Ramos (cell line): Measurements from ENCODE around the gene SIK2.

Source experiments
- in situ Hi-C: fragments of 300-500 bp; cut with MboI; formaldehyde crosslinking; loops from one replicate; pipeline ENCODE4 v1.14.3; 2022; ENCODE audit warnings: low sequenced_read_pairs; ENCODE audit not compliant: unreplicated experiment

SIK2 gene

DNA sequence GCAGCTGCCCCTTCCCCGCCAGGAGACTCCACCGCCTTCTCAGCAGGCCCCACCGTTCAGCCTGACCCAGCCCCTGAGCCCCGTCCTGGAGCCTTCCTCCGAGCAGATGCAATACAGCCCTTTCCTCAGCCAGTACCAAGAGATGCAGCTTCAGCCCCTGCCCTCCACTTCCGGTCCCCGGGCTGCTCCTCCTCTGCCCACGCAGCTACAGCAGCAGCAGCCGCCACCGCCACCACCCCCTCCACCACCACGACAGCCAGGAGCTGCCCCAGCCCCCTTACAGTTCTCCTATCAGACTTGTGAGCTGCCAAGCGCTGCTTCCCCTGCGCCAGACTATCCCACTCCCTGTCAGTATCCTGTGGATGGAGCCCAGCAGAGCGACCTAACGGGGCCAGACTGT is 121.3 kb downstream of the SIK2 start:
- in situ Hi-C loops = no loop called here

DNA sequence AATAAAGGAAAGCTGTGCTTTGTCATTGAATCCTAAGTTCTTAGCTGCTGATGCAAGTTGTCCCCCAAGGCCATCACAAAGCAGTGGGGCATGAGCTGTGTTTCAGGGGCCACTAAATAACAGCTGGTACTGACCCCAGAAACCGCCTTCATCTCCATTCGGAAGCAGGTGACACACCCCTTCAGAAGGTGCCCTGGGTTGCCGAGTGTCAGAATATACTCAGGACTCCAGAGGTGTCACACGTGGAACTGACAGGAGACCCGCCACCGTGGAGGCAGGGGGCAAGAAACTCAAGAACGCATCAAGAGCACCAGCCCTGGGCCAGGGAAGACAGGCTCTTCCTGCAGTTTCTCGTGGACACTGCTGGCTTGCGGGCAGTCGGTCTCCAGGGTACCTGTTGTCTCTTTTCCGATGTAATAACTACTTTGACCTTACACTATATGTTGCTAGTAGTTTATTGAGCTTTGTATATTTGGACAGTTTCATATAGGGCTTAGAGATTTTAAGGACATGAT is 122.4 kb downstream of the SIK2 start:
- in situ Hi-C loops = no loop called here

GRCh38 chr11:111725621-111726020 is 123.4 kb downstream of the SIK2 start:
- in situ Hi-C loops = no loop called here

- in situ Hi-C loops = no loop called here
Observed at GRCh38 chr11:111726301-111726713, 124.1 kb downstream of the SIK2 start.

GRCh38 chr11:111727431-111727830 is 125.2 kb downstream of the SIK2 start:
- in situ Hi-C loops = no loop called here

- in situ Hi-C loops = no loop called here
Observed at GRCh38 chr11:111729071-111729830, 127.0 kb downstream of the SIK2 start.

- in situ Hi-C loops = no loop called here
Observed at GRCh38 chr11:111729831-111730311, 127.6 kb downstream of the SIK2 start.

DNA sequence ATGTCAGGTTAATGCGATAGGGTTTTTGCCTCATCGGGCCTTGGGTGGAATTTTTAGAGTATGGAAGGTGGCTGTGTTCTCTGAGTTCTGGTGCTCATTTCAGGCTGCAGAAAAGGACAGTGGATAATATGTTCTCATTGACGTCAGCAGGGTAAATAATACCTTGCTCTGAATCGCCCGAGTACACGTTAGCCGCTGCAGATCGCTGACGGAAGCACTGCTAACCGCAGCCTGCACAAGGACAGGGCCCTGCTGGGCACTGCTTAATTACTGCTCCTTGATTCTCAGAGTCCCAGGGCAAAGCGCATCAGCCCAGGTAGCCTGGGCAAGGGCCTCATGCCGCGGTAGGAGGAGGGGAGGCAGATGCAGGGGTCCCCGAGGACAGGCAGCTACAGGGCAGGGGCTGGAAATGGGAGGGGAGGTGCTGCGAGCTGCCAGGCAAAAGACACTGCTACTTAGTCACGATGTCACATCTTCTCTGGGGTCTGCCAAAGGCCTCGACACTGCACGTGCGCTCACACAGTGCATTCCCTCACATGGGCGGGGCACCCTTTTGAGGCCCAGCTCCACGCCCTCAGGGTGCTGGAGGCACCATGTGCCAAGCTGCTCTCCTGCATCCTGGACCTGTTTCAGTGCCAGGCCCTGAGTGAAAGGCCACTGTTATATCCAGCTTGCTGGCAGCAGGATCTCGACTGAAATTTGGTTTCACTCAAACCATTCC is 128.8 kb downstream of the SIK2 start:
- in situ Hi-C loops = no loop called here

DNA sequence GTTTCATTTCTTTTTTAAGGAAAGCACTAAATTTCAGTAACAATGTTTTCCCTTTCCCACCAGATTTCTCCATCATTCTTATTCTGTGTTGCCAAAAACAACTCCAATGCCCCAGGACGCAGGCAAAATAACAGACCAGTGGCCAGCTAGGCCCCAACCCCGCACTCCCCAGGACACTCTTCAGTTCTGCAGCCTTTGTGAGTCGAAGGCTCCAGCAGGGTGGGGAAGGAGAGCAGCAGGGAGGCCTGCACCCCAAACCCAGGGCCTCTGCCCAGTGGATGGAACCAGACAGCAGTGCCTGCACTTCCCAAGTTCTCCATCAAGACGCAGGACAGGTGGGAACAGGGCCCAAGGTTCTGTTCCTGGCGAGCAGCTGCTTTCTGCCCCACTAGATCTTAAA is 129.6 kb downstream of the SIK2 start:
- in situ Hi-C loops = no loop called here

GRCh38 chr11:111733016-111733415 is 130.8 kb downstream of the SIK2 start:
- in situ Hi-C loops = no loop called here

GRCh38 chr11:111733611-111734088 is 131.4 kb downstream of the SIK2 start:
- in situ Hi-C loops = no loop called here

DNA sequence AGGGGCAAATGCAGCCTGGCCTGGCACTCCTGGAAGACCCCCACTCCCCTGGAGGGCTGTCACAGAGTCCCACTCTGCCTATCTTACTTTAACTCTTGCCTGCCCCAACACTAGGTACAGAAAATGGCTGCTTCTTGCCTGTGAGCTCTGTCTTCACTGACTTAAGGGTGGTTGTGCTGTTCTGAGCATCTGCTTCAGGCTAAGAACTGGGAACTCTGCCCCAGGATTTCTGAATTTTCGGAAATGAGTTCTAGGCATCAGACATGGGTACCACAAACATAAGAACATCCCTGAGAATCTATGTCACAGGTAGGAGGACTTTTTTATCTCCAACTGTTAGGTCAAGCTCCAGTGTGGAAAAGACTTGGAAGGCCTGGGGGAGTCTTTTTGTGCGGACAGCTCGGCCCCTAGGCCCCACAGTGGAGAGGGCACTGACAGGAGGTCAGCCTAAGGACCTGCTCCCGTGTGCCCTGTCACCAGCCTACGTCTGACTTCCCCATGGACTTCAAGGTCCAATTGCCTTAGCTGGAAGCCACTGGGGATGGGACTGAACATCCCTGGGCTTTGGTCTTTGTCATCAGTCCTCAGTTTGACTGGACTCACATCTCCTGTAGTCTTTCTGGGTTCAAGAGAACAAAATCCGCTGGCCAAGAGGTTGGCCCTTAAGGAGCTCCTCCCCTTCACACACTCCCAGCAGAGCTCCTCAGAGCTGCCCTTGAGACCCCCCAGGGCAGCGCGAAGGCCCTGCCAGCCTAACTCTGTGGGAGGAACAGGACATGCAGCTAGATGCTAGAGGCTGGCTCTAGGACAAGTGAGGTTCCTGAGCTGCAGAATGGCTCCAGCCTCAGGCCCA is 132.1 kb downstream of the SIK2 start:
- in situ Hi-C loops = no loop called here

GRCh38 chr11:111734954-111735261 is 132.7 kb downstream of the SIK2 start:
- in situ Hi-C loops = no loop called here

GRCh38 chr11:111735262-111736116 is 133.2 kb downstream of the SIK2 start:
- in situ Hi-C loops = no loop called here

- in situ Hi-C loops = no loop called here
Observed at GRCh38 chr11:111736181-111736590, 133.9 kb downstream of the SIK2 start.

GRCh38 chr11:111736621-111737443 is 134.6 kb downstream of the SIK2 start:
- in situ Hi-C loops = no loop called here

DNA sequence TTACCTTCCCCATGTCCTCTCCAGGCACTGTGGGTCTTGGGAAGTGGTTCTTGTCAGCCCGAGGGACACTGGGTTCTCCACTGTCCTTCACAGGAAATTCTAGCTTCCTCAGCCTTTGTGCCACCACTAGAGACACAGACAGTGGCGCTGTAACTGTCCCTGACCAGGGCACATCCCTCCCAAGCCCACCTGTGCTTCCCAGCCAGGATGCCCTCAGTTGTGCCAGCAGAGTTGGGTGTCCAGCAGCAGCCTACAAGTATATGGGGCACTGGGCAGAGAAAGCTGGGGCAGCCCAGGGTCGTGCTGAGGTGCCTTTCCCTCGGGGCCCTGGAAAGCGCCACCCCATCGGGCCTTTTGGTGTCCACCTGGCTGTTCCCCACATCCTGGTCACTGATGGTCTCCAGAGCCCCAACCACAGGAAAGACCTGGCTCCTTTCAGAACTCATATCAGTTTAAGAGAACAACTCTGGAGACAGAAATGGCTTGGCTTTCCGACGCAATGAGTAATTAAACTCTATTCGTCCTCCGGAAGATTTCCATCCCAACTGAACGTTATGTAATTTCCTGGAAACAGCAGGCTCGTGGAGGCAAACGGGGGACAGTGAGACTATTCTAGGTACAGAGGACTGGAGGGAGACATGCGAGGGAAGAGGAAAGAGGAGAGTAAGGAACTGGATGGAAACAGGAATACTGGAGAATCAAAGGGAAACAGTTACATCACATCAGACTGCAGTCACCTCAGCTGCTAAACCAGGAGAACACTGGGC is 135.4 kb downstream of the SIK2 start:
- in situ Hi-C loops = no loop called here

DNA sequence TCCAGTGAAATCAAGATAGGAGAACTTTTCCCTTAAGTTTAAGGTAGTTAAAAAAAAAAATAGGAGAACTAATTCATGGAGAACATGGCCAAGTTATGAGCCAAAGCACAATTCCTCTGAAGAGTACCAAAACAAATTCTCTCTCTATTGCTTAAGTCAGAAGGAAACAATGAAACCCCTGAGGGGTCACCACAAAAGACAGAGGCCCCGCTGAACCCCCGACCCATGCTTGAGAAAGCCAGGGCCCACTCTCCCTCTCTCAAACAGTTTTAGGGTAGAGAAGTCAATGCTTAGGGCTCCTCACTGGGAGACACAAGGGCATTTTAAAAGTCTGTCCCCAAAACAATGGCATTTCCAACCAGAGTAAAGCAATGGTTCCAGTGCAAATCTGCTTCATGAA is 137.1 kb downstream of the SIK2 start:
- in situ Hi-C loops = no loop called here
